GM19324 (cell line): ENCODE measurements around the gene PIGX.
"Not testable (repeated sequence)": the region's sequence is repeated elsewhere in the genome, so short reads cannot be mapped to it uniquely, and the experiment has no call there.

Source experiments
- ATAC-seq: cut with Tn5 transposase; IDR thresholded peaks from one replicate; pipeline ENCODE4 v1.9.1; 2021; ENCODE audit warnings: mild to moderate bottlenecking, moderate library complexity; ENCODE audit not compliant: unreplicated experiment, low FRiP score

Gene PIGX

DNA sequence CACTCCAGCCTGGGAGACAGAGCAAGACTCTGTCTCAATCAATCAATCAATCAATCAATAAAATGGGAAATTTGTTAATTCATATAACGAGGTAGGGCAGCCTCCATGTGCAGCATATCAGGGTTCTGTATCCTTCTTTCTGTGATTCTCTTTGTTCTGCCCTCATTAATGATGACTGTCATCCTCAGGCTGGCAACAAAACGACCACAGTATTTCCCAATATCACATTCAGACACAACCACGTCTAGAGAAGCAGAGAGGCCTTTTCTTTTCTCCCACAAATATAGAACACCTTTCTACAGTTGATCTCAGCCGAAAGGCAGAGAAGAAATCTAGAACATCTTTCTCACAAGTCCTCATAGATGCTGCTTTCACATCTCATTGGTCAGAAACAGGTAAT is 11.4 kb upstream of the PIGX start:
- no peak for ATAC-seq

DNA sequence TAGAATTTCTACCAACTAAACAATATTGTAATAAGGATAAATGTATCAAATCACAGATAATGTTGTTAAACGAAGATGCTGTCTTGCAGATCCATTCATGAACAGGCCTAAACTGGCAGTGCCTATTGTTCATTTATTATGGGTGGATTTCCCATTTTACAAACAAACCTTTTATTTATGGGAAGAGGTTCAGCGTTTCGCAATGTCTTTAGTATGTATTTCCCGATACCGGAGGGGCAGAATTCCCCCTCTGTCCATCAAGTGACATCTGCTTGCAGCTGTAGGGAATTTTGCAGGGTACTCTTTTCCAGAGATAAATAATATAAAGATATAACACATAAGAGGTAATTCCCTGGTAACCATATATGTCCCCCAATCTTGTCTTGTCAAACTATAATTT is 5.8 kb upstream of the PIGX start:
- ATAC-seq, result no peak

DNA sequence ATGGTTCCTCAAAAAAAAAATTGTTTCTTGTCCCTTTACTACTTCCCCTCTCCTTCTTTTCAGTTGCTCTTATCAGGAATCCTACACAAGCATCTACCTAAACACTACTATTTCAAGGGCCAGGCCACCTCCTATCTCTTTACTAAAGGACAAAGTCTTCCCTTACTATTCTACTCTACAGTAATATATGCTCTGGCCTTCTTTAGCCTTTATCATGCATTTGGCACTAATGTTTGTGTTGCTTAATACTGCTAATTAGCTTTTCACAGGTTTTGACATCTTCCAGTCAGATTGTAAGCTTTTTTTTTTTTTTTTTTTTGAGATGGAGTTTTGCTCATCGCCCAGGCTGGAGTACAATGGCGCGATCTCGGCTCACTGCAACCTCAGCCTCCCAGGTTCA is 5.4 kb upstream of the PIGX start:
- ATAC-seq, result no peak

DNA sequence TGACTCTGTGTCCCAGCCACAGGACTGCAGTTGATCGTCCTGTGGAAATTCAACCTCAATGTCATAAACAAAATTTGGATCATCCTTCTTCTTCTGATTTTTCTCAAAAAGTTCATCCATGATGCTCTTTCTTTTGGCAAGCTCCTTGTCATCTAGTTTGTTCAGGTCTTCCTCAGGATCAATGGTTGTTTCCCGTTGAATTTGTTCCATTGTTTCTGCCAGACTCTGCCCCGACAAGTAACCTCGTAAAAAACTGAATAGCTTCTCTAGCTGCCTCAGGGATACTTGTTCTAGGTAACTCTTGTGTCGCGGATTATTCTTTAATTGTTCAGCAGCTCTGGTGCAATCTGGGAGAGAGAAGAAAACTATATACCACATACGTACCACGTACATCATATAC is 4.6 kb upstream of the PIGX start:
- no peak for ATAC-seq

DNA sequence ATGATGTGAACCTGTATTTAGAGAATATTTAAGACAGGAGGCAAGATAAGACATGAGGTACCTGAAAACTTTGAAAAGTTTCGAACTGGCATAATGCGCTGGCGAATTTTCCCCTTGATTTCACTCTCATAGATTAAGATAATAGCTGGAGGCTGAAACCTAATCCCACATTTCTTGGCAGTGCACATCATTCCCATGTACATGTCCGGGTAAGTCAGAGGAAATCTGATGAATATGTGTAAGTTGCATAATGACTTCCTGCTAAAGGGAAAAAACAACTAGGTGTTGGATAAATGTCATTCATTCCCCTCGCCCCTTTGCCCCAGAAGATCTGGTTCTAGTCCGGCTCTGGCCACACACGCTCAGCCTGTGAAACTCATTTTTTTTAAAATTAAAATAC is 3.7 kb upstream of the PIGX start:
- ATAC-seq, result no peak

DNA sequence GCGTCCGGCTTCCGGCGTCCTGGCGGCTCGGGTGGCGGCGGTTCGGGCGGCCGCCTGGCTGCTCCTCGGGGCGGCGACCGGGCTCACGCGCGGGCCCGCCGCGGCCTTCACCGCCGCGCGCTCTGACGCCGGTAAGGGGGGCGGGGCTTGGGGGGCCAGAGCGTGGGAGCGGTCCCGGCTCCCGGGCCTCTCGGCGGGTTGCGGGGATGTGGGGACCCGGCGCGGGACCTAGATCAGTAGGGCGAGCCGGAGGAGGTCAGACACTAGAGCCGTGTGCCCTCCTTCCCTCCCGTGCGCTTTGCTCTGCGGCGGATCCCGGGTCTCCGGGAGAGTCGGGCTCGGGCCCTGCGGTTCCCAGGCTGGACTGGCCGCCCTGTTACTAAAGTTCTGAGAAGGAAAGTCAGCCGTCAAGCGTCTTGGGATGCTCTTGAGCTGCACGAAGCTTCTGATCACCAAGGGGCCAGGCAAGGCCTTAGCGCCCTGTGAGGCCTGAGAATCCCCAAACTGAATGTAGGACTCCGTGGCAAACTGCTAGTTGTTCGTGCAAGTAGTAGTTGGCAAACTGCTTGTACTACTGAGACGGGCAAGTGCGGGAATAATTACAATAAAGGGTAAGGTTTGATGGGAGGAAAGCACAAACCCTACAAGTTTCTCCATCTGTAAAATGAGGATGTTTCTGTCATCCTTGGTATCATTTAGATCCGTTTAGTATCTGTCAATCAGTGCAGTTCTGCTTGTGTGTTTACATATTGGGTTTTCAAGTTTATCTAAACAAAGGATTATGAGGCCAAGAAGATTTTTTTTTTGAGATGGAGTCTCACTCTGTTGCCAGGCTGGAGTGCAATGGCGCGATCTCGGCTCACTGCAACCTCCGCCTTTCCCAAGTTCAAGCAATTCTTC is 587 bp downstream of the PIGX start:
- peak; percentile 71 for ATAC-seq

DNA sequence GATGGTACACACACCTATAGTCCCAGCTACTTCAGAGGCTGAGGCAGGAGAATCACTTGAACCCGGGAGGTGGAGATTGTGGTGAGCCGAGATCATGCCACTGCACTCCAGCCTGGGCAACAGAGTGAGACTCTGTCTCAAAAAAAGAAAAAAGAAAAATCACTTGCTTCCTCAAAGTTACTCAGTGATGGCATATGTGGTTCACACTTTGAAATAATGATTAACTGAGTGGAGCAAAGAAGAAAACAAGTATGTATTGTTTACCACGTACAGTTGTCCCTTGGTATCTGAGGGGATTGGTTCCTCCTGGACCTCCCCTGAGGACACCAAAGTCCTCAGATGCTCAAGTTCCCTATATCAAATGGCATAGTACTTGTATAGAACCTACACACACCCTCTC is 5.0 kb downstream of the PIGX start:
- ATAC-seq, result not testable (repeated sequence)

DNA sequence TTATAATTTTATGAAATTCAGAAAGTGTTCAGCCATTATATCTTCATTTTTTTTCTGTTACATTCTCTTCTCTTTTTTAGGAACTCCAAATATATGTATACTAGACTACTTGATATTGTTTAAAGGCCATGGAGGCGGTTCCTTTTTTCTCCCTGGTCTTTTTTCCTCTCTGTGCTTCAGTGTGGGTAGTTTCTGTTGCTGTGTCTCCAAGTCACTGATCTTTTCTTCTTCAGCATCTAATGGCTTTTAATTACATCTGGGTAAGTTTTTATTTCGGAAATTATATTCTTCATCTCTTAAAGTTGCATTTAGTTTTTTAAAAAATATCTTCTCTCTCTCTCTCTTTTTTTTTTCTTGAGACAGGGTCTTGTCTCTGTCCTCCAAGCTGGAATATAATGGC is 8.9 kb downstream of the PIGX start:
- no peak for ATAC-seq

DNA sequence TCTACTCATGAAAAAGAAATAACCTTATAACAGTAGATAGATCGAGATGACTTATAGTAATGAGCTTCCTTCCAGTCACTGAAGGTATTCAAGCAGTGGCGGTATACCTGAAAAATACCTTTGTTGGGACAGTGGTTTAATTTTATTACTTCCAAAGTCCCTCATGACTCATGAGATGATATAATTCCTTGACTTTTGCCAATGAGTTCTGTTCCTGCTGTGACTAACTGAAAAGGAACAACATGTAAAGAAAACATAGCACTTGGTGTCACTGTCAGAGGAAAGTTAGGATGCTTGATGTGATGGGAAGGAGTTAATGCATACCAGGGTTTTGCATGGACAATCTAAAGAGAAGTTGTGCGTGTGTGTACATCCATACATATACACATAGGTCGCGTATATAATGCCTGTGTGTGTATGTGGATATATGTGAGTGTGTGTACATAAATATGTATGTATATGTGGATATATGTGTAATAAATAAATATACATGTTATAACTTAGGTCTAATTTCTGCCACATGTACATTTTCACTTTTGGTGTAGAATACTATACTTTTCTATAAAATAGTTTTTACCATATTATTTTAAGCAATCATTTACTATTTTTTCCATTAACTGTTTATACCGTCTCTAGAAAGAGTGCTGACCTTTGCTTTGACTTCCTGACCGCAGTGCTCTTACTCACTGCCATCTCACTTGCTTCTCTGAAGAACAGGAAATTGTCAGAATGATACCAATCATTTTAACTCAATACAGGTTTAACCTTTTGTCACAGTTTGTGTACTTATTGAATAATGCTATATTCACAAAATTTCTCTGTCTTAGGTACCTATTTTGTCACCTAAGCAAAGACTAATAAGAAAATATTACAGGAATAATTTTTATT is 14.9 kb downstream of the PIGX start:
- no peak for ATAC-seq

DNA sequence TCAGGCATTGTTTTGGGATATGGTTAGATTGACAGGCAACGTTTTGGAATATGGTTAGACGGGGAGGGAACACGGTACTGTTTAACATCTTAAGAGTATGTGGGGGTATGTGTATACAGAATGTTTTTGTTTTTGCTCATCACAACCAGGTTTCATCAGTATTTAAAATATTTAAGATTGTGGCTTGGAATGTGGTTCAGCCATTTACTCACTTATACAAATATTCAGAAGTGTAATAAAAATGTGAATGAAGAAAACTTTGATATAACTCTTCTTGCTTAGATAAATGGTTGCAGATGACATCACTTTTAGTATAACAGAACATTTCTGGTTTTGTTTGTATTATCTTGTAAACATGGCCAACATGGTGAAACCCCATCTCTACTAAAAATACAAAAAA is 23.6 kb downstream of the PIGX start:
- no peak for ATAC-seq

DNA sequence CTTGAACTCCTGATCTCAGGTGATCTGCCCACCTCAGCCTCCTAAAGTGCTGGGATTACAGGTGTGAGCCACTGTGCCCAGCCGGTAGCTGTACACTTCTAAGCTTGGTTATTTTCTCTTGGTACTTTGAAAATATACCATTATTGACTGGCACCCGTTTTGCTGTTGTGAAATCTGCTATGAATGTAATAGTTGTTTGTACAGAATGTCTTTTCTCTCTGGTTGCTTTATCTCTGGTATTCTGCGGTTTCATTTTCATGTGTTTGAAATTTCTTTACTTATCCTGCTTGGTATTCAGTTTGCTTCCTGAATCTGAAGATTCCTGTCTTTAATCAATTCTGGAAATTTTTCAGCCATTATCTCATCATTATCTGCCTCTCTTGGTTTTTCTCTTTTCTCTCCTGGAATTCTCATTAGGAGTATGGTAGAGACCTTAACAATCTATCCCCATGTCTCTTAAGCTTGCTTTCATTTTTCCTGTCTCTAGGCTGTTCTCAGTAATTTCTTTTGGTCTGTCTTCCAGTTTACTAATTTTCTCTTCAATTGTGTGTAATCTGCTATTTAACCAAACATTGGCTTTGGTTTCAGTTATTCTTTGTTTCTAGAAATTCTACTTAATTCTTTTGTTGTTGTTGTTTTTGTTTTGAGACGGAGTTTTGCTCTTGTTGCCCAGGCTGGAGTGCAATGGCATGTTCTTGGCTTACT is 24.6 kb downstream of the PIGX start:
- ATAC-seq, result no peak

DNA sequence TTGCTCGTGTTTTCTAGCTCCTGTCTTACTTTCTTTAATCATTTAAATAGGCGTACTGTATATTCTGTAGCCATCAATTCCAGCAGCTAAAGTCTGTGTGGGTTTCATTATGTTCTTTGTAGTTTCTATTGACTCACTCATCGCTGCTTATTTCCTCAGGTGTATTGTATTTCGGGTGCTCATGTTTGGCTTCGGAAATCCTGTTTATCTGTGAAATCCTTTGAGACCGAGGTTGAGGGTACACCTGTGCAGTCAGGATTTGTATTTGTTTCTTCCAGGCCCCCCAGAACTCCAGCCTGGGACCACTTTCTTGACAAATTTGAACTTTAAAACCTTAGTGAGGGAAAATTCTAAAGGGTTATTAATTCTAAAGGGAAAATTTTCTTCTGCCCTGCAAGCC is 25.5 kb downstream of the PIGX start:
- no peak for ATAC-seq

DNA sequence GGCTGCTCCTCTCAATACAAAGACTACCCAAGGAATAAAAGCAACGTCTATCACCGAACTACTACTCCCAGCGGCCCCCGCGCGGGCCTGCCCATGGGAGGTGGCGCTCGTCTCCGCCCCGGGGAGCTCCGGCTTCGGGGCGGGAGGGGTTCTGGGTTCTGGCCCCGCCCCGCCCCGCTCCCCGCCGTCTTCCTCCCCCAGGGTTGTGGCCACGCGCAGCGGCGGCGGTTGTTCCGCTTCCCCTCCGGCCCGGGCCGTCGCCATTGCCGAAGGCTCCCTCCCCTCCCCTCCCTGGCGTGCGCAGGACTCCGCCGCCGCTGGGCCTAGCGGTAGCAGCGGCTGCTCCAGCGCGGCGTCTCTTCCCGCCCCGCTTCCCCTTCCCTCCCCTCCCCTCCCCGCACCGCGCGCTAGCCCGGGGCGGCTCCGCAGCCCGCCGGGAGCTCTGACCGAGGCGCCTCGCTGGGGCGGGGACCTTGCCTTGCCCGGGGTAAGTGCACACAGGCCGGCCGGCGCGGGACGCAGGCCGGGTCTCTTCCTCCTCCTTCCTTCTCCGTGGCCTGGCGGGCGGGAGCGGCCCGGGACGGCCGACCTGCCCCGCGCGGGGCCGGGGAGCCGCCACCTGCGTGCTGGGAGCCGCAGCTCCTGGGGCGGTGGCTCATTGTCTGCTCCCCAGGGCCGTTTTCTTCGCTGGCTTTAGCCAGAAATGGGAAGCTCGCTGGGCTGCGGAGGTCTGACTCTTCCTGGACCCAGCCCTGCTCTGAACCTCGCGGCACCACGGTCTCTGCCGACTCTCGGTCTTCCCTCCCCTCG is 27.7 kb downstream of the PIGX start, which contains the start of gene PAK2:
Gene PAK2 (plus strand): TSS at position 187 of the 810 bp plus-strand sequence. CDS start 42,790 bp downstream, outside the sequence.
- peak; percentile 92 for ATAC-seq

DNA sequence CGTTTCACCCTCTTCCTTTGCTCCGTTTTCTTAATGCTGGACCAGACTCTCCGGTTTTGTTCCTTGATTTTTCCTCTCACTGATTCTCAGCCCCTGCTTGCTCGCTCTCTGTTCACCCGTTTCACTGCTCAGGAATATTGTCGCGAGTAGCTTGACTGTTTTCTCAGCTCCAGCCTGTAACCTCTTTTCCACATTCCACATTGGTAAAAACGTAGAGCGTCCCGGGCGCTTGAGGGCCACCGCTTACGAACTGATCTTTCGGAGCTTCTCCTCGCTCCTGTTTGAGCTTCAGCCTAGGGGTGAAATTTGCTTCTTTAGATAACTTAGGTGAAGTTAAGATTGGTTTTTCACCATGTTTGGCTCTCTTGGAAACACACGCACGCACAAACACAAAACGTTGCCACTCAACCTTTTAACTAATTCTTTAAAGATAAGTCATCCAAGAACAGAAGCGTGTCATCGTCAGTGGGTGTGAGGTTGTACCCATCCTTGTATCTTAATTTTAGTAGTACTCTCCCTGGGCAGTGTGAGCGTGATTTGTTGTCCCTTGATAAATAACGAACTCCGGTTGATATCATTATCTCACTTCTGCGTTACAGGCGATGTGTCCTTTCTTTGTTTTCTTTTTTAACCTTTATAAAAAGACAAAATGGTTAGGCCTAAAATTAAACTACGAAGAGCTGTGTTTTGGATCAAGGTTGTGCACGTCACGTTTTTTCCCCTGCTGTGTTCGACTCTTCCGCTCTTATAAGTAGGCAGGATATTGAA is 28.5 kb downstream of the PIGX start:
- ATAC-seq, result no peak

DNA sequence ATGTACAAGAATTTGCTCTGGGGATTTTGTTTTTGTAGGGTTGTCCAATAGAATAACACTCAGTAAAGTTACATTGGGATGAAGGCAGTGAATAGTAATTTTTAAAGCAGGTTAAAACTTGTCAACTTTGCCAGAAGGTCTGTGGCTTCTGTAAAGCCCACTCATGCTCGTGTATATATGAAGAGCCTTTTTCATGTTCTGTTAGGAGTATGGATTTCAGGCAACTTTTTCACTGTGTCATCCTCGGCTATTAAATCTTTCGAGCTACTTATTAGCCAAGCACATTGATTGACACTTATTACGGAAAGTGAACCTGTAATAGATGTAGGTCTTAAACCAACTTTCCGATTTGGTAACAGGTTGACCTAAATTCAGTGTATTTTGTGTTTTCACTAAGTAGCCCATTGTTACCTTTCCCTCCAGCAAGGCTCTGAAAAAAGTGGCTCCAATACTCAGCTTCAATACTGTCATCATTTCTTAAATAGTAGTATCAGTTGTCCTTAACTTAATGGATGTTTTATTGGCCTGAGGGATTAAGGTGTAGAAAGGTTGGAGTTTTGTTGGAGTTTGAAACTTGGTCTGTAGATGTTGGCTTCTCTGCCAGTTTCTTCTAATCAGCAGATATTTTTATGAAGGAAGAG is 29.2 kb downstream of the PIGX start:
- ATAC-seq, result no peak

DNA sequence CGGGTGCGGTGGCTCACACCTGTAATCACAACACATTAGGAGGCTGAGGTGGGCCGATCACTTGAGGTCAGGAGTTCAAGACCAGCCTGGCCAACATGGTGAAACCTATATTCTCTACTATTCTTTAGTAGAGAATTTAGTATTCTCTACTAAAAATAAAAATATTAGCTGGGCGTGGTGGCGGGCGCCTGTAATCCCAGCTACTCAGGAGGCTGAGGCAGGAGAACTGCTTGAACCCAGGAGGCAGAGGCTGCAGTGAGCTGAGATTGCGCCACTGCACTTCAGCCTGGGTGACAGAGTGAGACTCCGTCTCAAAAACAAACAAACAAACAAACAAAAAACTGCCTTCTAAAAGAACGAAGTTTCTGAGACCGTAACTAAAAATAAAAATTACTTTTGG is 31.4 kb downstream of the PIGX start:
- not testable (repeated sequence) for ATAC-seq

DNA sequence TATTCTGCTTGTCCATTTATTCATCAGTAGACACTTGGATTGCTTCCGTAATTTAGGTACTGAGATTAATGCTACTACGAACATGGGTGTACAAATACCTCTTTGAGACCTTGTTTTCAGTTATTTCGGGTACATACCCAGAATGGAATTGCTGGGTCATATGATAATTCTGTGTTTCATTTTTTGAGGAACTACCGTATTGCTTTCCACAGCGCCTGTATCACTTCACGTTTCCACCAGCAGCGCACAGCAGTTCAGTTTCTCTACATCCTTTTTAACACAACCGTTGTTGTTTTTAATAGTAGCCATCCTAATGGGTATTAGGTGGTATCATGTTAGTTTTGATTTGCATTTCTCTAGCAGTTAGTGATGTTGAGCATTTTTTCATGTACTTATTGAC is 36.9 kb downstream of the PIGX start:
- no peak for ATAC-seq

DNA sequence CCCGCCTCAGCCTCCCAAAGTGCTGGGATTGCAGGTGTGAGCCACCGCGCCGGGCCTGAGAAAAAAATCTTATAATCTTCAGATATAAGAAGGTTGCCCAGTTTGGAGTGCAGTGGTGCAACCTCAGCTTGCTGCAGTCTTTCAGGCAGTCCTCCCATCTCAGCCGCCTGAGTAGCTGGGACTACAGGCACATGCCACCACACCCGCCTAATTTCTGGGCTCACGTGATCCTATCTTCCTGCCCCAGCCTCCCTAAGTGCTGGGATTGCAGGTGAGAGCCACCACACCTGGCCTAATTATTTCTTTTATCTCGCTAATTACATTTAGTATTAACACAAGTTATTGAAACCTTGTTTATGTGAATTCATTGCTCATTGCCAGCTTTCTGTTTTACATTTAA is 41.0 kb downstream of the PIGX start:
- ATAC-seq, result no peak
